ENCODE measurements around the gene MED12.

DNA sequence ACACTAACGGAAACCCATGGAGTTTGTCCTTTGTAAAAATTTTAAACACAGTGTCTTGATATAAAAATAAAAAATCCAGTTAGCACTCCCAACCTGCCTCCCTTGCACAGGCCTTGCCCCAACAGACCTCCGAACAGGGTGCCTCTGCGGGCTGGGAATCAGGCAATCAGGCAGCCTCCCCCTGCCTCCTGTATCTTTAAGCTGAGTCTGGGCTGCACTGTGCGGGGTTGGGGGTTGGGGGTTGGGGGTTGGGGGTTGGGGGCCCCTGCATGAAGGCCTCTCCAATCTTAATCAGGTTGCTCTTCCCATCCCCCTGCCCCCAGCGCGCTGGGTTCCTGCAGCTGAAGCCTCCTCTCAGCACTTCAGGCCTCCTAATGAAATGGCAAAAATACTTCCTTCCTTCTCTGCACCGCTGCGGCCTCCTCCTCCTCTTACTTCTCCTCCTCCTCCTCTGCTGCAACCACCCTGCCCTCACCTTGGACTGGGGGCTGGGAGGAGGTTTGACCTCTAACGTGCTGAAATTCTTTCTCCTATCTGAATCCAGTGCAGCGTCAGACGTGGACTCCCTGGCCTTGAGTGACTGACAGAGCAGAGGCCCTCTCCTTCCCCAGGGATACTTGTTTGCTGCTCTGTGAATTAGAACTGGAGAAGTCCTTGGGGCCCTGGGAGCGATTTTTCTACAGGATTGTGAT, 52.9 kb downstream of the MED12 start:
- TF ChIP-seq POLR2A (IDR thresholded peaks at IDR 0.05; ENCODE audit: low read length) (no peak), GATA1 (IDR thresholded peaks at IDR 0.05; ENCODE audit: low read depth, low read length) (no peak)
